HG03432 (cell line): ENCODE results near the gene IL4R.
"Not testable (repeated sequence)": the region's sequence is repeated elsewhere in the genome, so short reads cannot be mapped to it uniquely, and the experiment has no call there.

Experiments used
- ATAC-seq: cut with Tn5 transposase; IDR thresholded peaks from one replicate; pipeline ENCODE4 v1.9.1; 2021; ENCODE audit warnings: mild to moderate bottlenecking, moderate library complexity; ENCODE audit not compliant: unreplicated experiment

Gene IL4R

GRCh38 chr16:27313422-27314160 lies at the start of gene IL4R:
IL4R (plus strand) TSS chr16:27313974; CDS start chr16:27340204, 26,230 bp downstream.
- peak; percentile 68 for ATAC-seq

- no peak for ATAC-seq
Measured at GRCh38 chr16:27264151-27264550, 49.6 kb upstream of the IL4R start.

GRCh38 chr16:27265982-27266381 lies 47.8 kb upstream of the IL4R start:
- no peak for ATAC-seq

DNA sequence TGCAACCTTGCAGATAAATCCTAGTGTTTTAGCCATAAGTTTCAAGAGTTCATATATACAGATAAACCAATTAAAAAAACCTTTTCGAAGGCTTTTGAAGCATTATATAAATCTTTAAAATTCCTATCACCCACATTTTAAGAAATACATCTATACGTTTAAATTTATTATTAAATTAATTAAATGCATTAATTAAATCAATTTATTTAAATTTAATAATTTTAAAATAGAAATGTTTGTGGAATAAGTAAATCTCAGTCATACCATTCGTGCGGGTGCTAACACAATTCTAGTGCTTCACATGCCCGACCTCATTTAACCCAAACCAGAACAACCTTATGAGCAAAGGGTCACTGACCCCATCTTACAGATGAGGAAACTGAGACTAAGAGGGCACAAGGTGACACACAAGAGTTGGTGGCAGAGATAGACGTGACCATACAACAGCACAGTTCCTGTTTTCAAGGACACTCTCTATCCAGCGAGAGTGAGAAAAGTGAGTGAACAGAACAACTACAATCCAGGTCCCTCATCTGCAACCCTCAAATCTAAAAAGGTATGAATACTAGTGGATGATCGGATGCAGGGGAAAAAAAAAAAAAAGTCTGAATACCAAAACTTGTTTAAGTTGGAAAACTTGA lies 46.6 kb upstream of the IL4R start:
- ATAC-seq, result no peak

DNA sequence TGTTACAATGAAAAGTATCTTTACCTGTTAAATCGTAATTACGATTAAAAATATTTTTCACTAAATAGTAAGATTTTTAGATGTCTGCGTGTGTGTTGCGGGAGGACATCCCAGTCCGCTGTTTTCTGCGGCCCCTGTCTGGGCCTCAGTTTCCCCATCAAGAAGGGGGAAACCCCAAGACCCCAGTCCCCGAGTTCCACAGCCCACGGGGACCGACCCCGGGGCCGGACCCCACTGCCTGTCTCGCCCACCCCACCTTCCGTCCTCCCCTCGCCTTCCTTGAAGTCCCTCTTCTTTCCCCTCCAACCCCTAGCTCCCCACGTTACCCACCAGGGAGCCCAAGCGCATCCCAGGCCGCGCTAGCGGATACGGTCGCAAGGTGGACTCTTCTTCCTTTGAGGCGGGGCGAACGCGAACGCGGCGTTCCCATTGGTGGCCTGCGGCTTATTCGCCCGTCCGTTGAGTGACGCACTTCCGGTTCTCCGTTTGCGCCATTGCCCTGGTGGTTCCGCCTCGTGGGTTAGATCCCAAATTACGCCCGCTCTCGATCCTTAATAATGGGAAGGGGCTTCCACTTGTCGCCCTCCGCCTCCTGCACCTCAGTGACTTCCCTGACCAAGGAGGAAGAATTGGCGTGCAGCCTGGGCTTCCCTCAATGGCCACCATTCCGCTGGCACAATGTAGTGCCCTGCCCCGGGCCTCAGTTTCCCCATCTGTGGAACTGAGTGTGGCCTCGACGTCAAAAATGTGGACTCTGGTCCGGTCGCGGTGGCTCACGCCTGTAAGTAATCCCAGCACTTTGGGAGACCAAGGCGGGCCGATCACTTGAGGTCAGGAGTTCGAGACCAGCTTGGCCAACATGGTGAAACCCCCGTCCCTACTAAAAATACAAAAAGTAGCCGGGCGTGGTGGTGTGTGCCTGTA lies 45.1 kb upstream of the IL4R start, which contains the start of gene NSMCE1:
NSMCE1 (minus strand) TSS at position 397 of the 924 bp plus-strand sequence. CDS start 11,202 bp downstream, outside the sequence.
- ATAC-seq, result peak; percentile 96

DNA sequence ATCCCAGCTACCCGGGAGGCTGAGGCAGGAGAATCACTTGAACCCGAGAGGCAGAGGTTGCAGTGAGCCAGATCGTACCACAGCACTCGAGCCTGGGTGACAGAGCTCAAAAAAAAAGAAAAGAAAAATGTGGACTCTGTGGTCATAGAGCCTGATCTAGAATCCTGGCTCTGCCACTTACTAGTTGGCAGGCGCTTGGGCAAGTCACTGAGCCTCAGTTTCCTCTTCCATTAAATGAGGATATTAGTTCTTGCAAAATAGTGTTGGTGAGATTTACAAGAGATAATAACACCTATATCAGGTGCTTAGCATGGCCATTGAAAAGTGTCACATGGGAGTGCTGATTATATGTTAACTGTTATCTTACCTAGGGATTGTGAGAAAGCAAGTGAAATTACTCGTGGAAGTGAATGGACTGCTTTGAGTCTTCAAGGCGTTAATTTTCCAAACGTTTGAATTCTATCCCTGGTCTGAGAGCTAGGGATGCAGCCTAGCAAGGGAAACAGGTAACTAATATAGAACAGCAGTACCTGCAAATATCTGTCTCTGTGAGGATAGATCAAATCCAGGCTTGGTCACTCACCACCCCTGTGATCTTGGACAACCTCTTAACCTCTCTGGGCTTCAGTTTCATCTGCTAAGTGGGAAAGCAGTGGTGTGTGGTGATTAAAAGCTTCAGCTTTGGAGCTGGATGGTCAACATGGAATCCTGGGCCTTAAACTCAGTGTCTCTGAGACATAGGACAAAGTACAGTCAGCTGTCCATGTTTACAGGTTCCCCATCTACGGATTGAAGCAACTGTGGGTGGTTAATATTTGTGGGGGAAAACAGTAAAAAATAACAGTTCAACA lies 44.2 kb upstream of the IL4R start:
- ATAC-seq, result no peak

GRCh38 chr16:27270349-27270748 lies 43.4 kb upstream of the IL4R start:
- ATAC-seq, result no peak

- no peak for ATAC-seq
Measured at GRCh38 chr16:27272076-27272475, 41.7 kb upstream of the IL4R start.

GRCh38 chr16:27272697-27273096 lies 41.1 kb upstream of the IL4R start:
- not testable (repeated sequence) for ATAC-seq

GRCh38 chr16:27273330-27273669 lies 40.5 kb upstream of the IL4R start:
- no peak for ATAC-seq

DNA sequence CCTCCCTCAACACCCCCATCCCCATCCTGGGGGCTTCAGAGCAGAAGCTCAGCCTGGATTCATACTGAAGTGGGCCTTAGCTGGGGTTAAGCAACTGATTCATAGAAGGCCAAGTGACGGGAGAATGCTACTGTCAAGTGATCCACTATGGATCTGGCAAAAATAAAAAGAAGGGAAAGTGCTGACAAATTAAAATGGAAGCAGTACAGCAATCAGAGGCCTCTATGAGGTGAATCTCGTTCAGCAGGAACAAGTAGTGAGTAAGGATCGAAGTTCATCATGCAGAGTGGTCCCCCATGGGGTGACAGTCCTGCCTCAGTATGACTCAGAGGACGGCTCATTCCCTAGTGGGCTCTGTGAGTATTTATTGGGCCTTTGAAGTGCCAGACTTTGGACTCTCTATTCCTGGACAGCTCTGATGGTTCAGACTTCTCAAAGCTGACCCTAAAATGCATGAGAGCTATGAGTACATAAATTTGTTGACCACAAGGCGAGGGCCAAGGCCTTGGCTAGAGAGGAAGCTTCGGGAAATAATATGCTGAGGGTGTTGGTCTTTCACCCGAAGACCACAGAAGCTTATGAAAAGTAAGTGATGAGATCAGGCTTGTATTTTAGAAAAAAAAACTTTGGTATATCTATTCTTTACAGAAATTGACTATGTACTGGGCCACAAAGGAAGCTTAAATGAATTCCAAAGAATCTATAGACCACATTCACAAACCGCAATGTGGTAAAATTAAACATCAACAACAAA lies 39.9 kb upstream of the IL4R start:
- ATAC-seq, result no peak

DNA sequence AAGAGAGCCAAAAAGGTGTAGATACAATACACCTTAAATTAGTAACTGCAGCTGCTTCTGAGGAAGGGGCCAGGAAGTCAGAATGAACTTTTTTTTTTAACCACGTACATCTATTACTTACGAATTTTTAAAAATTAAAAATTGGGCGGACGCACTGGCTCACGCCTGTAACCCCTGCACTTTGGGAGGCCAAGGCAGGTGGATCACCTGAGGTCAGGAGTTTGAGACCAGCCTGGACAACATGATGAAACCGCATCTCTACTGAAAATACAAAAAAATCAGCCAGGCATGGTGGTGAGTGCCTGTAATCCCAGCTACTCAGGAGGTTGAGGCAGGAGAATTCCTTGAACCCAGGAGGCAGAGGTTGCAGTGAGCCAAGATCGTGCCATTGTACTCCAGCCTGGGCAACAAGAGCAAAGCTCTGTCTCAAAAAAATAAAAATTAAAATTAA lies 39.3 kb upstream of the IL4R start:
- ATAC-seq, result not testable (repeated sequence)

GRCh38 chr16:27275394-27275793 lies 38.4 kb upstream of the IL4R start:
- ATAC-seq, result no peak

GRCh38 chr16:27281243-27281642 lies 32.5 kb upstream of the IL4R start:
- ATAC-seq, result no peak

- no peak for ATAC-seq
Measured at GRCh38 chr16:27284865-27285675, 28.7 kb upstream of the IL4R start.

DNA sequence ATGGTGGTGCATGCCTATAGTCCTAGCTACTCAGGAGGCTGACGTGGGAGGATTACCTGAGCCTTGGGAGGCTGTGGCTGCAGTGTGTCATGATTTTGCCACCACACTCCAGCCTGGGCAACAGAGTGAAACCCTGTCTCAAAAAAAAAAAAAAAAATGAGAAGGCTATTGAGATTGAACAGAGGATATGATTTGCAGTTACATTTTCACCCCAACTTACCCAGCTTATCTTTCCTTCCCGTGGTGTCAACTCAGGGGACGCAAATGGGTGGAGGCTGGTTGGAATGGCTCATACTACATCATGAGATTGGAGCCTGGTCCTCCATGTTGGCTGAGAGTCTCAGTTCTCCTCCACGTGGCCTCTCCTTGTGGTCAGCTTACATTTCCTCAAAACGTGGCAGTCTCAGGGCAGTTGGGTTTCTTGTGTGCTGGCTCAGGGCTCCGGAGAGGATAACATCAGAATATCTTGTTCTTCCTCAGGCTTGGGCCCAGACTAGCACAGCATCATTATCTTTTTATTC lies 28.0 kb upstream of the IL4R start:
- ATAC-seq, result no peak

DNA sequence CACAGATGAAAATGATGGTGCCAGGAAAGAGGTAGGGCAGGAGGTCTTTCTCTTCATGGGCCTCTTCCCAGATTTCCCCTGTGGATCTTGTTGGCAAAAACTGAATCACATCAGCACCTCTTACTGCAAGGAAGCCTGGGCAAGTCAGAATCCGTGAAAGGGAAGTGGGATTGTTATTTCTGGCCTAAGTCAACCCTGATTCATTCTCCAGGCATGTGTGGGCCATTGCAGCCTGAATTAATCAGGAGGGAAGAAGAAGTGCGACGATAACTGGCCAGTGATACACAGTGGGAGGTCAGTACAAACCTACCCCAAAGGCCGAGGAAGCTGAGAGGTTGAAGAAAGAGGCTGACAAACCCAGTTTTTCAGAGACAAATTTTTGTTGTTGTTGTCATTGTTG lies 27.3 kb upstream of the IL4R start:
- ATAC-seq, result no peak

DNA sequence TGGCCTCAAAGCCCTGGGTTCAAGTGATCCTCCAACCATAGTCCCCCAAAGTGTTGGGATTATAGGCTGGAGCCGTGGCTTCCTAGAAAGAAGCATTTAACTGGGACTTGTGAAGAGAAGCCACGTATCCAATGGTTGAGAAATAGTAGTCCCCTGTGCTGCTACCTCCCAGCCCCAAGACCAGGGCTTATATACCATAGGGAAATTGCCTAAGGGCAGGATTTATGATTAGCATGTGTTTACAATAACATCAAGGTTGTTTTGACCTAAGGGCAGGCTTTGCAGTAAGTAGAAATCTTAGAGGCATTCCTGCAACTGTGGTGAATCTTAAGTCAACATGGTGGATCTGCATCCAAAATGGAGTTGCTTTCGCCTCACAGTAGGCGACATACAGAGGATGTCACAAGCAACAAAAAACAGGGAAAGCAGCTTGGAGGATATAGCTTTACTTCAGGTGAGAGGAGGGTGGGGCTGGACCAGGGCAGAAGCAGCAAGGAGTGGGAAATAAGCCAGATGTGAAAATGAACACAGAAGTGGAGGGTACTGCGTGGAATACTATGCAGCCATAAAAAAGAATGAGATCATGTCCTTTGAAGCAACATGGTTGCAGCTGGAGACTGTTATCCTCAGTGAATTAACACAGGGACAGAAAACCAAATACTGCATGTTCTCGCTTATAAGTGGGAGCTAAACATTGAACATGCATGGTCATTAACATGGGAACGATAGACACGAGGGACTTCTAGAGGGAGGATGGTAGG lies 26.5 kb upstream of the IL4R start:
- ATAC-seq, result no peak
